Neuronal stem cell (in vitro differentiated cells): ENCODE measurements around the gene OR52E2.
"Not testable (repeated sequence)": the region's sequence is repeated elsewhere in the genome, so short reads cannot be mapped to it uniquely, and the experiment has no call there.

ENCODE experiments used
- DNase-seq: peaks from one replicate; pipeline ENCODE4 v3.0.0-alpha.2; 2013; ENCODE audit warnings: low spot score
- H2AFZ ChIP-seq: one replicate; pipeline ENCODE4 v1.6.1; 2013; ENCODE audit warnings: mild to moderate bottlenecking, low read length, inconsistent platforms
- H2AK5ac ChIP-seq: 2 replicates; pipeline ENCODE4 v1.6.1; 2013; ENCODE audit warnings: low read depth, mild to moderate bottlenecking, inconsistent platforms, low read length, moderate library complexity, mixed read lengths
- H2BK120ac ChIP-seq: 2 replicates; pipeline ENCODE4 v1.6.1; 2013; ENCODE audit warnings: low read depth, mild to moderate bottlenecking, inconsistent platforms, low read length, moderate library complexity, mixed read lengths
- H2BK12ac ChIP-seq: one replicate; pipeline ENCODE4 v1.6.1; 2013; ENCODE audit warnings: low read length, inconsistent platforms
- H2BK15ac ChIP-seq: 2 replicates; pipeline ENCODE4 v1.6.1; 2013; ENCODE audit warnings: mild to moderate bottlenecking, low read length, inconsistent platforms, mixed read lengths
- H2BK5ac ChIP-seq: one replicate; pipeline ENCODE4 v1.6.1; 2013; ENCODE audit warnings: inconsistent platforms, mild to moderate bottlenecking, low read length, moderate library complexity
- H3K14ac ChIP-seq: one replicate; pipeline ENCODE4 v1.6.1; 2013; ENCODE audit warnings: low read length, inconsistent platforms
- H3K18ac ChIP-seq: 2 replicates; pipeline ENCODE4 v1.6.1; 2013; ENCODE audit warnings: low read length, inconsistent platforms
- H3K23ac ChIP-seq: 2 replicates; pipeline ENCODE4 v1.6.1; 2013; ENCODE audit warnings: low read depth, mild to moderate bottlenecking, mixed read lengths, low read length, inconsistent platforms; ENCODE audit not compliant: poor library complexity
- H3K27ac ChIP-seq: replicated peaks from 3 replicates; pipeline ENCODE4 v1.5.1; 2013; ENCODE audit warnings: low read length, inconsistent platforms
- H3K27me3 ChIP-seq, 3 experiments: 2 replicates each; pipeline ENCODE4 v1.6.1; 2013; ENCODE audit warnings: low read length in 3 of 3, mild to moderate bottlenecking in 2 of 3, inconsistent platforms in 1 of 3, low read depth in 1 of 3, mixed read lengths in 1 of 3, moderate library complexity in 1 of 3; ENCODE audit not compliant: control insufficient read depth in 3 of 3, insufficient read depth in 3 of 3
- H3K36me3 ChIP-seq, 2 donors: replicated peaks in 1 of 2; 2 replicates each; pipeline ENCODE4 v1.6.1; 2013; ENCODE audit warnings: low read length in 2 of 2; ENCODE audit not compliant: control insufficient read depth in 2 of 2, insufficient read depth in 2 of 2
- H3K4ac ChIP-seq: 2 replicates; pipeline ENCODE4 v1.6.1; 2013; ENCODE audit warnings: inconsistent platforms, mild to moderate bottlenecking, low read length, moderate library complexity
- H3K4me1 ChIP-seq, 2 donors: 1 replicate in 1 of 2; 2 replicates in 1 of 2; pipeline ENCODE4 v1.6.1; 2013; ENCODE audit warnings: low read length in 2 of 2, low read depth in 1 of 2; ENCODE audit not compliant: control insufficient read depth in 2 of 2, insufficient read depth in 1 of 2
- H3K4me2 ChIP-seq: one replicate; pipeline ENCODE4 v1.6.1; 2013; ENCODE audit warnings: mild to moderate bottlenecking, low read length, inconsistent platforms; ENCODE audit not compliant: insufficient read depth, poor library complexity, severe bottlenecking
- H3K4me3 ChIP-seq, 2 donors: 2 replicates each; pipeline ENCODE4 v1.5.1; 2013; ENCODE audit warnings: low read length in 2 of 2, mild to moderate bottlenecking in 2 of 2, inconsistent platforms in 1 of 2, moderate library complexity in 1 of 2
- H3K79me1 ChIP-seq: one replicate; pipeline ENCODE4 v1.6.1; 2013; ENCODE audit warnings: low read depth, mild to moderate bottlenecking, inconsistent platforms, low read length, moderate library complexity
- H3K9ac ChIP-seq: one replicate; pipeline ENCODE4 v1.6.1; 2013; ENCODE audit warnings: mild to moderate bottlenecking, low read depth, low read length, inconsistent platforms; ENCODE audit not compliant: poor library complexity
- H3K9me3 ChIP-seq, 2 donors: replicated peaks in 1 of 2; 2 replicates each; pipeline versions ENCODE3 to v1.6.1; 2013; ENCODE audit warnings: low read length in 2 of 2, mild to moderate bottlenecking in 2 of 2, inconsistent platforms in 1 of 2, low read depth in 1 of 2, mixed read lengths in 1 of 2, moderate library complexity in 1 of 2; ENCODE audit not compliant: control insufficient read depth in 2 of 2, insufficient read depth in 1 of 2
- H4K8ac ChIP-seq: one replicate; pipeline ENCODE4 v1.6.1; 2013; ENCODE audit warnings: low read depth, mild to moderate bottlenecking, inconsistent platforms, low read length, moderate library complexity
- H4K91ac ChIP-seq: one replicate; pipeline ENCODE4 v1.6.1; 2013; ENCODE audit warnings: low read length, low read depth, mild to moderate bottlenecking, inconsistent platforms; ENCODE audit not compliant: poor library complexity
- WGBS, 2 donors: extraction: QIAGEN DNeasy Blood & Tissue Kit; methylation state at CpG; one replicate each; pipeline ENCODE4 v1.1.7; 2013; ENCODE audit warnings: missing lambda C conversion rate in 2 of 2, mixed read lengths in 1 of 2; ENCODE audit not compliant: insufficient read length in 2 of 2, insufficient replicate concordance in 1 of 2; ENCODE audit errors: extremely low coverage in 2 of 2; 5-methylcytosine and 5-hydroxymethylcytosine counted together

The OR52E2 gene

GRCh38 chr11:5065027-5065426 is 5.6 kb upstream of the OR52E2 start:
- Histone ChIP-seq H3K79me1 (no peaks in the 10 kb centered on the region), H3K36me3 (no peaks in the 10 kb centered on the region), H2BK15ac (no peak overlapping the region), H3K4ac (no peak overlapping the region), H2BK12ac (no peak overlapping the region), H3K18ac (no peak overlapping the region), H2AK5ac (no peak overlapping the region), H2AFZ (no peak overlapping the region), H3K4me2 (no peak overlapping the region), H3K27ac (no peak overlapping the region), H3K9me3 (no peaks in the 10 kb centered on the region), H3K4me1 (no peaks in the 10 kb centered on the region), H3K9ac (no peak overlapping the region), H3K4me3 (no peak overlapping the region), H4K91ac (no peak overlapping the region), H3K14ac (no peak overlapping the region), H4K8ac (no peak overlapping the region), H3K23ac (no peak overlapping the region), H2BK120ac (no peak overlapping the region), H3K27me3 (no peaks in the 10 kb centered on the region), H2BK5ac (no peak overlapping the region)
- WGBS, 2 donors: no CpG with 5 or more reads among the region's 1 CpG
- no peak for DNase-seq

GRCh38 chr11:5058679-5059078 is 748 bp downstream of the OR52E2 start:
- not testable (repeated sequence) for H2BK120ac ChIP-seq, H3K18ac ChIP-seq, DNase-seq, H2BK12ac ChIP-seq, H2BK5ac ChIP-seq, H3K23ac ChIP-seq, H4K8ac ChIP-seq, H2AFZ ChIP-seq, H3K27ac ChIP-seq, H3K4me2 ChIP-seq, H3K14ac ChIP-seq, H3K4me3 ChIP-seq, H3K4ac ChIP-seq, H3K79me1 ChIP-seq, H3K27me3 ChIP-seq, H4K91ac ChIP-seq, H3K9ac ChIP-seq, H2BK15ac ChIP-seq, H2AK5ac ChIP-seq, H3K4me1 ChIP-seq, H3K9me3 ChIP-seq, H3K36me3 ChIP-seq
- WGBS, 2 donors: no CpG with 5 or more reads among the region's 5 CpGs

GRCh38 chr11:5046754-5047330 is 12.6 kb downstream of the OR52E2 start:
- Histone ChIP-seq H3K27ac (no peak overlapping the region), H2AK5ac (no peak overlapping the region), H3K4ac (no peak overlapping the region), H3K9ac (no peak overlapping the region), H3K9me3 (no peaks in the 10 kb centered on the region), H3K14ac (no peak overlapping the region), H2BK12ac (no peak overlapping the region), H3K4me2 (no peak overlapping the region), H2AFZ (no peak overlapping the region), H3K79me1 (no peaks in the 10 kb centered on the region), H3K18ac (no peak overlapping the region), H2BK5ac (no peak overlapping the region), H3K4me3 (no peak overlapping the region), H3K4me1 (no peaks in the 10 kb centered on the region), H2BK15ac (no peak overlapping the region), H3K27me3 (no peaks in the 10 kb centered on the region), H4K91ac (no peak overlapping the region), H3K36me3 (no peaks in the 10 kb centered on the region), H3K23ac (no peak overlapping the region), H2BK120ac (no peak overlapping the region), H4K8ac (no peak overlapping the region)
- DNase-seq: no peak
- no CpG with 5 or more reads among the region's 15 CpGs for WGBS, 2 donors

- Histone ChIP-seq H2BK12ac (no peak within 1 kb of the TSS), H3K4me2 (no peak within 1 kb of the TSS), H3K36me3 (no peaks in the 10 kb centered on the region), H4K8ac (no peak within 1 kb of the TSS), H3K9me3 (no peaks in the 10 kb centered on the region), H4K91ac (no peak within 1 kb of the TSS), H2BK5ac (no peak within 1 kb of the TSS), H3K14ac (no peak within 1 kb of the TSS), H2AFZ (no peak within 1 kb of the TSS), H3K4me1 (no peaks in the 10 kb centered on the region), H2BK120ac (no peak within 1 kb of the TSS), H2BK15ac (no peak within 1 kb of the TSS), H3K18ac (no peak within 1 kb of the TSS), H3K79me1 (no peaks in the 10 kb centered on the region), H3K4me3 (no peak within 1 kb of the TSS), H3K27ac (no peak within 1 kb of the TSS), H3K27me3 (no peaks in the 10 kb centered on the region), H3K9ac (no peak within 1 kb of the TSS), H3K23ac (no peak within 1 kb of the TSS), H2AK5ac (no peak within 1 kb of the TSS), H3K4ac (no peak within 1 kb of the TSS)
- no CpG with 5 or more reads among the region's 1 CpG for WGBS, 2 donors
- DNase-seq: no peak
These were observed 13.2 kb downstream of the OR52E2 start, which contains the start of gene OR52J3 for GRCh38 chr11:5046226-5046625. Gene OR52J3 (plus strand): TSS chr11:5046526. CDS start chr11:5046526, 0 bp downstream.
